ENCODE results near the gene HSPA4.

GRCh38 chr5:133063965-133064364, 12.2 kb downstream of the HSPA4 start:
- TF ChIP-seq POLR2AphosphoS5 (IDR thresholded peaks at IDR 0.05; ENCODE audit: low read depth), result no peak
- no peak for TF ChIP-seq EZH2 (IDR thresholded peaks at IDR 0.05; ENCODE audit: low read depth, unreplicated experiment)
- TF ChIP-seq, protein P1, sequence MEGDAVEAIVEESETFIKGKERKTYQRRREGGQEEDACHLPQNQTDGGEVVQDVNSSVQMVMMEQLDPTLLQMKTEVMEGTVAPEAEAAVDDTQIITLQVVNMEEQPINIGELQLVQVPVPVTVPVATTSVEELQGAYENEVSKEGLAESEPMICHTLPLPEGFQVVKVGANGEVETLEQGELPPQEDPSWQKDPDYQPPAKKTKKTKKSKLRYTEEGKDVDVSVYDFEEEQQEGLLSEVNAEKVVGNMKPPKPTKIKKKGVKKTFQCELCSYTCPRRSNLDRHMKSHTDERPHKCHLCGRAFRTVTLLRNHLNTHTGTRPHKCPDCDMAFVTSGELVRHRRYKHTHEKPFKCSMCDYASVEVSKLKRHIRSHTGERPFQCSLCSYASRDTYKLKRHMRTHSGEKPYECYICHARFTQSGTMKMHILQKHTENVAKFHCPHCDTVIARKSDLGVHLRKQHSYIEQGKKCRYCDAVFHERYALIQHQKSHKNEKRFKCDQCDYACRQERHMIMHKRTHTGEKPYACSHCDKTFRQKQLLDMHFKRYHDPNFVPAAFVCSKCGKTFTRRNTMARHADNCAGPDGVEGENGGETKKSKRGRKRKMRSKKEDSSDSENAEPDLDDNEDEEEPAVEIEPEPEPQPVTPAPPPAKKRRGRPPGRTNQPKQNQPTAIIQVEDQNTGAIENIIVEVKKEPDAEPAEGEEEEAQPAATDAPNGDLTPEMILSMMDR (conservative IDR thresholded peaks at IDR 0.05; ENCODE audit: low read depth in 2 of 2), result no peak
- no peak for TF ChIP-seq CREB1 (CRISPR knock-in tag; IDR thresholded peaks at IDR 0.05; ENCODE audit: low read depth)
- no peak for TF ChIP-seq JUNB (IDR thresholded peaks at IDR 0.05; ENCODE audit: unreplicated experiment)
- no peak for TF ChIP-seq REST (IDR thresholded peaks at IDR 0.05; ENCODE audit: unreplicated experiment)
- no peak for TF ChIP-seq NANOG (IDR thresholded peaks at IDR 0.05; ENCODE audit: borderline replicate concordance)
- TF ChIP-seq STAT1 (IDR thresholded peaks at IDR 0.05; ENCODE audit: unreplicated experiment), result no peak
- no peak for TF ChIP-seq EZH2phosphoT487 (IDR thresholded peaks at IDR 0.05; ENCODE audit: unreplicated experiment)
- TF ChIP-seq ZNF331 (CRISPR knock-in tag; IDR thresholded peaks at IDR 0.05; ENCODE audit: low read depth), result no peak
